HepG2 (cell line): Measurements from ENCODE around the gene KHNYN. TPM values are rescaled to one million over a fixed set of nuclear protein-coding genes. Genes with fewer than 3 reads are reported as not detected.
A peak's percentile ranks its signal among the peaks of the same experiment; 100 is the strongest.

Experiments used
- ASH2L ChIP-seq: fragments of 300-600, 200-600 bp; sonication (generic); IDR thresholded peaks from 2 replicates; pipeline ENCODE4 v1.7.0; 2017; ENCODE audit warnings: low read depth, mild to moderate bottlenecking, moderate library complexity, mixed read lengths, low read length; ENCODE audit not compliant: insufficient read length
- DNMT3B ChIP-seq: conservative IDR thresholded peaks from 2 replicates; pipeline ENCODE4 v1.6.1; 2016; ENCODE audit warnings: missing biosample characterization, control low read depth
- EEA1 ChIP-seq: sonication (generic); formaldehyde crosslinking; IDR thresholded peaks from 2 replicates; pipeline ENCODE4 v1.5.1; 2020; ENCODE audit warnings: mild to moderate bottlenecking, missing genetic modification reagents, borderline replicate concordance
- HDAC2 ChIP-seq: sonication (generic); formaldehyde crosslinking; IDR thresholded peaks from 2 replicates; pipeline ENCODE4 v1.4.0; 2020; ENCODE audit warnings: missing genetic modification reagents
- HOXA7 ChIP-seq: sonication (generic); formaldehyde crosslinking; IDR thresholded peaks from 2 replicates; pipeline ENCODE4 v1.8.1; 2022; ENCODE audit warnings: mild to moderate bottlenecking, missing genetic modification reagents, moderate library complexity
- NFE2 ChIP-seq: sonication (generic); formaldehyde crosslinking; IDR thresholded peaks from 2 replicates; pipeline ENCODE4 v1.4.0; 2020; ENCODE audit warnings: missing genetic modification reagents
- SMAD1 ChIP-seq: sonication (generic); formaldehyde crosslinking; IDR thresholded peaks from 2 replicates; pipeline ENCODE4 v1.4.0; 2020; ENCODE audit warnings: missing genetic modification reagents, low read depth, mild to moderate bottlenecking, borderline replicate concordance
- SUZ12 ChIP-seq: fragments of 150-350 bp; IDR thresholded peaks from 2 replicates; pipeline ENCODE4 v1.6.1; 2014; ENCODE audit warnings: low read depth, low read length
- TGIF2 ChIP-seq: IDR thresholded peaks from 2 replicates; pipeline ENCODE4 v1.6.1; 2016; ENCODE audit warnings: control low read depth, missing compliant biosample characterization
- TOPORS ChIP-seq: sonication (generic); formaldehyde crosslinking; IDR thresholded peaks from 2 replicates; pipeline ENCODE4 v1.8.0; 2023; ENCODE audit warnings: mild to moderate bottlenecking, missing genetic modification reagents
- U2AF1 ChIP-seq: fragments of 200-400 bp; formaldehyde crosslinking; optimal IDR thresholded peaks from 2 replicates; pipeline ENCODE3; 2017; ENCODE audit warnings: mild to moderate bottlenecking, low read depth, low read length
- UBTF ChIP-seq: sonication (generic); formaldehyde crosslinking; IDR thresholded peaks from 2 replicates; pipeline ENCODE4 v1.4.0; 2020; ENCODE audit warnings: mild to moderate bottlenecking, missing genetic modification reagents
- ZNF460 ChIP-seq: sonication (generic); formaldehyde crosslinking; IDR thresholded peaks from 2 replicates; pipeline ENCODE4 v1.5.1; 2020; ENCODE audit warnings: missing genetic modification reagents, mild to moderate bottlenecking, borderline replicate concordance
- ZNF468 ChIP-seq: sonication (generic); formaldehyde crosslinking; IDR thresholded peaks from 2 replicates; pipeline ENCODE4 v1.8.0; 2022; ENCODE audit warnings: mild to moderate bottlenecking, moderate library complexity, missing genetic modification reagents
- ZNF552 ChIP-seq: sonication (generic); formaldehyde crosslinking; IDR thresholded peaks from 2 replicates; pipeline ENCODE4 v1.9.0; 2022; ENCODE audit warnings: missing genetic modification reagents, mild to moderate bottlenecking, borderline replicate concordance
- ZNF570 ChIP-seq: sonication (generic); formaldehyde crosslinking; IDR thresholded peaks from 2 replicates; pipeline ENCODE4 v1.4.0; 2020; ENCODE audit warnings: mild to moderate bottlenecking, missing genetic modification reagents, borderline replicate concordance
- ZNF589 ChIP-seq: sonication (generic); formaldehyde crosslinking; conservative IDR thresholded peaks from 2 replicates; pipeline ENCODE4 v1.8.0; 2022; ENCODE audit warnings: mild to moderate bottlenecking, moderate library complexity, missing genetic modification reagents
- ZNF652 ChIP-seq: IDR thresholded peaks from 2 replicates; pipeline ENCODE4 v1.6.1; 2016; ENCODE audit warnings: low read depth, borderline replicate concordance
- ZSCAN20 ChIP-seq: sonication (generic); formaldehyde crosslinking; IDR thresholded peaks from 2 replicates; pipeline ENCODE4 v1.4.0; 2020; ENCODE audit warnings: missing genetic modification reagents, mild to moderate bottlenecking, borderline replicate concordance
- polyA plus RNA-seq, 8 experiments: library from polyadenylated mRNA; depleted of rRNA in 3 of 8; stranded (reverse) in 7 of 8; unstranded in 1 of 8; fragments of >200 nt; fragmentation: Illumina TruSeq in 4 of 8; extraction: Trizol in 4 of 8; gene quantifications; 2 replicates each; pipeline versions ENCODE4 v1.2.1 to v1.2.3, GENCODE V29; 2011 to 2016; ENCODE audit warnings: low read depth in 4 of 8, missing spikeins in 1 of 8, mixed read lengths in 1 of 8; ENCODE audit not compliant: insufficient read depth in 1 of 8
- total RNA-seq, 5 experiments: library from RNA; depleted of rRNA; stranded (reverse); fragments of >200 nt; fragmentation: Illumina TruSeq; extraction: Trizol; gene quantifications; 2 replicates each; pipeline ENCODE4 v1.2.3, GENCODE V29; 2016; ENCODE audit warnings: low read depth in 1 of 5
- TF ChIP-seq, protein P1 (sequence below): sonication (generic); formaldehyde crosslinking; conservative IDR thresholded peaks from 2 replicates; pipeline ENCODE4 v1.8.0; 2022; ENCODE audit warnings: mild to moderate bottlenecking, moderate library complexity, missing genetic modification reagents
- TF ChIP-seq, protein P2 (sequence below): sonication (generic); formaldehyde crosslinking; IDR thresholded peaks from 2 replicates; pipeline ENCODE4 v1.4.0; 2020; ENCODE audit warnings: missing genetic modification reagents
- TF ChIP-seq, protein P3 (sequence below): sonication (generic); formaldehyde crosslinking; IDR thresholded peaks from 2 replicates; pipeline ENCODE4 v1.8.1; 2023; ENCODE audit warnings: missing genetic modification reagents, inconsistent platforms, borderline replicate concordance

KHNYN gene
- total and polyA plus RNA-seq, 2 of the 13 experiments (the other 11 are each of a cell fraction or from before 2014, with no cell fraction given): 52.8 to 75.7 TPM

GRCh38 chr14:24431569-24432258 is 2.0 kb downstream of the KHNYN start (continued):
- TF ChIP-seq UBTF (CRISPR knock-in tag): peak; percentile 70; the same call in 1 of the 2 replicates
- TF ChIP-seq DNMT3B (CRISPR knock-in tag): peak; percentile 89; the same call in 1 of the 2 replicates
- peak; percentile 47 for TF ChIP-seq U2AF1
- TF ChIP-seq ZNF460: no peak
- peak; percentile 68; the same call in 1 of the 2 replicates for TF ChIP-seq TGIF2 (CRISPR knock-in tag)
- no peak for TF ChIP-seq EEA1 (CRISPR knock-in tag)
- TF ChIP-seq, protein P1, sequence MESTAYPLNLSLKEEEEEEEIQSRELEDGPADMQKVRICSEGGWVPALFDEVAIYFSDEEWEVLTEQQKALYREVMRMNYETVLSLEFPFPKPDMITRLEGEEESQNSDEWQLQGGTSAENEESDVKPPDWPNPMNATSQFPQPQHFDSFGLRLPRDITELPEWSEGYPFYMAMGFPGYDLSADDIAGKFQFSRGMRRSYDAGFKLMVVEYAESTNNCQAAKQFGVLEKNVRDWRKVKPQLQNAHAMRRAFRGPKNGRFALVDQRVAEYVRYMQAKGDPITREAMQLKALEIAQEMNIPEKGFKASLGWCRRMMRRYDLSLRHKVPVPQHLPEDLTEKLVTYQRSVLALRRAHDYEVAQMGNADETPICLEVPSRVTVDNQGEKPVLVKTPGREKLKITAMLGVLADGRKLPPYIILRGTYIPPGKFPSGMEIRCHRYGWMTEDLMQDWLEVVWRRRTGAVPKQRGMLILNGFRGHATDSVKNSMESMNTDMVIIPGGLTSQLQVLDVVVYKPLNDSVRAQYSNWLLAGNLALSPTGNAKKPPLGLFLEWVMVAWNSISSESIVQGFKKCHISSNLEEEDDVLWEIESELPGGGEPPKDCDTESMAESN (CRISPR knock-in tag): peak; percentile 99
- no peak for TF ChIP-seq TOPORS (CRISPR knock-in tag)
- peak; percentile 80; the same call in 1 of the 2 replicates for TF ChIP-seq HDAC2 (CRISPR knock-in tag)
- TF ChIP-seq ZSCAN20: no peak
- TF ChIP-seq HOXA7 (CRISPR knock-in tag): no peak
- 0 out of 2 replicates have a peak, but pooled peaks have one; percentile 23 for TF ChIP-seq ZNF652 (CRISPR knock-in tag)
- TF ChIP-seq ZNF570 (CRISPR knock-in tag): no peak
- TF ChIP-seq SUZ12: no peak
- TF ChIP-seq ZNF552 (CRISPR knock-in tag): no peak
- TF ChIP-seq NFE2 (CRISPR knock-in tag): no peak
- TF ChIP-seq ZNF468: no peak
- TF ChIP-seq, protein P2, sequence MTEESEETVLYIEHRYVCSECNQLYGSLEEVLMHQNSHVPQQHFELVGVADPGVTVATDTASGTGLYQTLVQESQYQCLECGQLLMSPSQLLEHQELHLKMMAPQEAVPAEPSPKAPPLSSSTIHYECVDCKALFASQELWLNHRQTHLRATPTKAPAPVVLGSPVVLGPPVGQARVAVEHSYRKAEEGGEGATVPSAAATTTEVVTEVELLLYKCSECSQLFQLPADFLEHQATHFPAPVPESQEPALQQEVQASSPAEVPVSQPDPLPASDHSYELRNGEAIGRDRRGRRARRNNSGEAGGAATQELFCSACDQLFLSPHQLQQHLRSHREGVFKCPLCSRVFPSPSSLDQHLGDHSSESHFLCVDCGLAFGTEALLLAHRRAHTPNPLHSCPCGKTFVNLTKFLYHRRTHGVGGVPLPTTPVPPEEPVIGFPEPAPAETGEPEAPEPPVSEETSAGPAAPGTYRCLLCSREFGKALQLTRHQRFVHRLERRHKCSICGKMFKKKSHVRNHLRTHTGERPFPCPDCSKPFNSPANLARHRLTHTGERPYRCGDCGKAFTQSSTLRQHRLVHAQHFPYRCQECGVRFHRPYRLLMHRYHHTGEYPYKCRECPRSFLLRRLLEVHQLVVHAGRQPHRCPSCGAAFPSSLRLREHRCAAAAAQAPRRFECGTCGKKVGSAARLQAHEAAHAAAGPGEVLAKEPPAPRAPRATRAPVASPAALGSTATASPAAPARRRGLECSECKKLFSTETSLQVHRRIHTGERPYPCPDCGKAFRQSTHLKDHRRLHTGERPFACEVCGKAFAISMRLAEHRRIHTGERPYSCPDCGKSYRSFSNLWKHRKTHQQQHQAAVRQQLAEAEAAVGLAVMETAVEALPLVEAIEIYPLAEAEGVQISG (CRISPR knock-in tag): peak; percentile 81
- TF ChIP-seq, protein P3, sequence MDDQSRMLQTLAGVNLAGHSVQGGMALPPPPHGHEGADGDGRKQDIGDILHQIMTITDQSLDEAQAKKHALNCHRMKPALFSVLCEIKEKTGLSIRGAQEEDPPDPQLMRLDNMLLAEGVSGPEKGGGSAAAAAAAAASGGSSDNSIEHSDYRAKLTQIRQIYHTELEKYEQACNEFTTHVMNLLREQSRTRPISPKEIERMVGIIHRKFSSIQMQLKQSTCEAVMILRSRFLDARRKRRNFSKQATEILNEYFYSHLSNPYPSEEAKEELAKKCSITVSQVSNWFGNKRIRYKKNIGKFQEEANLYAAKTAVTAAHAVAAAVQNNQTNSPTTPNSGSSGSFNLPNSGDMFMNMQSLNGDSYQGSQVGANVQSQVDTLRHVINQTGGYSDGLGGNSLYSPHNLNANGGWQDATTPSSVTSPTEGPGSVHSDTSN (CRISPR knock-in tag): no peak
- TF ChIP-seq ZNF589 (CRISPR knock-in tag): no peak; the same call in 1 of the 2 replicates
- peak; percentile 98; the same call in 1 of the 2 replicates for TF ChIP-seq SMAD1 (CRISPR knock-in tag)
- no peak for TF ChIP-seq ASH2L
